Mesothelial cell of epicardium (in vitro differentiated cells): ENCODE measurements around the gene PRKAR1B. TPM values are rescaled to one million over a fixed set of nuclear protein-coding genes. Genes with fewer than 3 reads are reported as not detected.

Experiments
- DNase-seq, 2 experiments: peaks; one replicate each; pipeline ENCODE4 v3.0.0; 2021; ENCODE audit warnings: low spot score in 2 of 2; ENCODE audit not compliant: unreplicated experiment in 2 of 2
- H3K27ac Mint-ChIP-seq: 2 replicates; pipeline ENCODE4 v1.8.0; 2021; ENCODE audit warnings: mixed read lengths
- H3K27me3 Mint-ChIP-seq: 2 replicates; pipeline ENCODE4 v1.8.0; 2021; ENCODE audit warnings: low read depth, mixed read lengths
- H3K36me3 Mint-ChIP-seq: 2 replicates; pipeline ENCODE4 v1.8.0; 2021; ENCODE audit warnings: mixed read lengths
- H3K4me1 Mint-ChIP-seq: 2 replicates; pipeline ENCODE4 v1.8.0; 2021; ENCODE audit warnings: mixed read lengths
- H3K4me3 Mint-ChIP-seq: 2 replicates; pipeline ENCODE4 v1.8.0; 2021; ENCODE audit warnings: mild to moderate bottlenecking, moderate library complexity, mixed read lengths
- H3K9me3 Mint-ChIP-seq: 2 replicates; pipeline ENCODE4 v1.8.0; 2021; ENCODE audit warnings: mixed read lengths
- total RNA-seq: library from RNA; stranded (reverse); gene quantifications from 3 replicates; pipeline ENCODE4 v1.2.1, GENCODE V29; 2021
- TF ChIP-seq, protein P1 (sequence below): fragments of 200-600 bp; sonication (generic); IDR thresholded peaks from one replicate; pipeline ENCODE4 v1.5.0; 2021; ENCODE audit warnings: antibody characterized with exemption; ENCODE audit not compliant: unreplicated experiment

Gene PRKAR1B
- total RNA-seq, 1 donor from 2014 or later: 50.6 TPM

GRCh38 chr7:772392-772791 is 45.3 kb upstream of the PRKAR1B start:
- H3K27ac Mint-ChIP-seq: no peak overlapping the region
- H3K36me3 Mint-ChIP-seq: peaks cover 28% of the 10 kb centered on the region
- TF ChIP-seq, protein P1, sequence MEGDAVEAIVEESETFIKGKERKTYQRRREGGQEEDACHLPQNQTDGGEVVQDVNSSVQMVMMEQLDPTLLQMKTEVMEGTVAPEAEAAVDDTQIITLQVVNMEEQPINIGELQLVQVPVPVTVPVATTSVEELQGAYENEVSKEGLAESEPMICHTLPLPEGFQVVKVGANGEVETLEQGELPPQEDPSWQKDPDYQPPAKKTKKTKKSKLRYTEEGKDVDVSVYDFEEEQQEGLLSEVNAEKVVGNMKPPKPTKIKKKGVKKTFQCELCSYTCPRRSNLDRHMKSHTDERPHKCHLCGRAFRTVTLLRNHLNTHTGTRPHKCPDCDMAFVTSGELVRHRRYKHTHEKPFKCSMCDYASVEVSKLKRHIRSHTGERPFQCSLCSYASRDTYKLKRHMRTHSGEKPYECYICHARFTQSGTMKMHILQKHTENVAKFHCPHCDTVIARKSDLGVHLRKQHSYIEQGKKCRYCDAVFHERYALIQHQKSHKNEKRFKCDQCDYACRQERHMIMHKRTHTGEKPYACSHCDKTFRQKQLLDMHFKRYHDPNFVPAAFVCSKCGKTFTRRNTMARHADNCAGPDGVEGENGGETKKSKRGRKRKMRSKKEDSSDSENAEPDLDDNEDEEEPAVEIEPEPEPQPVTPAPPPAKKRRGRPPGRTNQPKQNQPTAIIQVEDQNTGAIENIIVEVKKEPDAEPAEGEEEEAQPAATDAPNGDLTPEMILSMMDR: no peak
- DNase-seq: no peak
- H3K9me3 Mint-ChIP-seq: no peaks in the 10 kb centered on the region
- H3K27me3 Mint-ChIP-seq: no peaks in the 10 kb centered on the region
- no peak overlapping the region for H3K4me3 Mint-ChIP-seq
- peaks cover 22% of the 10 kb centered on the region for H3K4me1 Mint-ChIP-seq

- no peak for DNase-seq
- peaks cover 22% of the 10 kb centered on the region for H3K4me1 Mint-ChIP-seq
- no peak overlapping the region for H3K4me3 Mint-ChIP-seq
- TF ChIP-seq, protein P1: no peak
- H3K36me3 Mint-ChIP-seq: peaks cover 27% of the 10 kb centered on the region
- H3K27ac Mint-ChIP-seq: peak overlapping the region; percentile 62
- H3K27me3 Mint-ChIP-seq: no peaks in the 10 kb centered on the region
- no peaks in the 10 kb centered on the region for H3K9me3 Mint-ChIP-seq
Observed at GRCh38 chr7:772005-772294, 44.9 kb upstream of the PRKAR1B start.

- Mint-ChIP-seq H3K4me1 (peaks cover 22% of the 10 kb centered on the region), H3K9me3 (no peaks in the 10 kb centered on the region), H3K36me3 (peaks cover 27% of the 10 kb centered on the region), H3K4me3 (no peak overlapping the region), H3K27me3 (no peaks in the 10 kb centered on the region), H3K27ac (peak overlapping the region; percentile 62)
- DNase-seq: no peak
- TF ChIP-seq, protein P1: no peak
Observed at GRCh38 chr7:771234-772004, 44.3 kb upstream of the PRKAR1B start.

GRCh38 chr7:770741-771166 is 43.7 kb upstream of the PRKAR1B start:
- DNase-seq: no peak
- Mint-ChIP-seq H3K4me1 (peaks cover 22% of the 10 kb centered on the region), H3K9me3 (no peaks in the 10 kb centered on the region), H3K27ac (peak overlapping the region; percentile 62), H3K36me3 (peaks cover 28% of the 10 kb centered on the region), H3K4me3 (no peak overlapping the region), H3K27me3 (no peaks in the 10 kb centered on the region)
- TF ChIP-seq, protein P1: no peak

DNA sequence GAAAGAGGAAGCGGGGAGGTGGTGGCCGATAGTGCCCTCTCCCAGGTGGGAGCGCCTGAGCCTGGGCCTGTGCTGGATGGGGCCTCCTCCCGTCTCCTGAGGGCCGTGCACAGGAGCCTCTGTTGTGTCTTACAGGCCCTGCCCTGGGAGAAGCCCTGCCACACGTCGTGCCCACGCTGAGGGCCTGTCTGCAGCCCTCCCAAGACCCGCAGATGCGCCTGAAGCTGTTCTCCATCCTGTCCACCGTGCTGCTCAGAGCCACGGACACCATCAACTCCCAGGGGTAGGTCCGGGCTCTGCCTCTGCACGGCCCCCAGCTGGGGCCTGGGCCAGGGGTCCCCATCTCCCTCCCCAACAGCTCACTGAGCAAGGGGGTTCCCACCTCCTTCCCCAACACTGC is 43.3 kb upstream of the PRKAR1B start:
- Mint-ChIP-seq H3K4me3 (no peak overlapping the region), H3K27me3 (no peaks in the 10 kb centered on the region), H3K9me3 (no peaks in the 10 kb centered on the region), H3K36me3 (peaks cover 29% of the 10 kb centered on the region), H3K4me1 (peaks cover 22% of the 10 kb centered on the region), H3K27ac (peak overlapping the region; percentile 62)
- TF ChIP-seq, protein P1: no peak
- no peak for DNase-seq
